ENCODE data around the gene GON4L. TPM values are rescaled to one million over a fixed set of nuclear protein-coding genes. Genes with fewer than 3 reads are reported as not detected.

Gene GON4L
- total and polyA plus RNA-seq, 2 donors from 2014 or later = 14.2 to 62.1 TPM

- TF ChIP-seq CTCF (IDR thresholded peaks at IDR 0.05; ENCODE audit: borderline replicate concordance, extremely low read depth, insufficient read depth) = no peak
Measured at GRCh38 chr1:155850345-155850744, 6.7 kb downstream of the GON4L start.

GRCh38 chr1:155847823-155848529 is 9.0 kb downstream of the GON4L start:
- Histone ChIP-seq H3K36me3 (ENCODE audit: control insufficient read depth in 2 of 3, insufficient read depth in 3 of 3, low read length in 3 of 3) (peaks cover under 1 to 9% (median 8%) of the 10 kb centered on the region in 3 donors), H3K9me3 (ENCODE audit: control insufficient read depth in 2 of 3, insufficient read depth in 1 of 3, low read length in 3 of 3) (no peaks in the 10 kb centered on the region), H3K4me1 (ENCODE audit: control insufficient read depth in 2 of 3, insufficient read depth in 2 of 3, low read depth in 1 of 3, low read length in 3 of 3) (peaks cover 0 to 4% (median 0%) of the 10 kb centered on the region in 3 donors), H3K4me3 (ENCODE audit: low read length in 3 of 3) (no peak overlapping the region), H3K27me3 (ENCODE audit: control insufficient read depth, insufficient read depth, low read length) (no peaks in the 10 kb centered on the region), H3K9ac (ENCODE audit: low read length in 3 of 3) (no peak overlapping the region), H3K27ac (ENCODE audit: low read depth in 2 of 2, low read length in 2 of 2) (no peak overlapping the region)
- no peak for TF ChIP-seq CTCF (IDR thresholded peaks at IDR 0.05; ENCODE audit: borderline replicate concordance, extremely low read depth, insufficient read depth)
- FAIRE-seq (no peak), DNase-seq (no peak)
- intact Hi-C loops (cut with DNase I) = no loop called here

More at GRCh38 chr1:155850345-155850744, 6.7 kb downstream of the GON4L start:
- Histone ChIP-seq H3K4me1 (ENCODE audit: control insufficient read depth in 2 of 3, insufficient read depth in 2 of 3, low read depth in 1 of 3, low read length in 3 of 3) (no peaks in the 10 kb centered on the region), H3K27ac (ENCODE audit: low read depth in 2 of 2, low read length in 2 of 2) (no peak overlapping the region), H3K4me3 (ENCODE audit: low read length in 3 of 3) (no peak overlapping the region), H3K9me3 (ENCODE audit: control insufficient read depth in 2 of 3, insufficient read depth in 1 of 3, low read length in 3 of 3) (no peaks in the 10 kb centered on the region), H3K36me3 (ENCODE audit: control insufficient read depth in 2 of 3, insufficient read depth in 3 of 3, low read length in 3 of 3) (peaks cover 5 to 23% (median 21%) of the 10 kb centered on the region in 3 donors), H3K27me3 (ENCODE audit: control insufficient read depth, insufficient read depth, low read length) (no peaks in the 10 kb centered on the region), H3K9ac (ENCODE audit: low read length in 3 of 3) (no peak overlapping the region)
- intact Hi-C loops (cut with DNase I) = no loop called here
- FAIRE-seq (no peak), DNase-seq (no peak)

- Histone ChIP-seq H3K4me1 (ENCODE audit: control insufficient read depth in 2 of 3, insufficient read depth in 2 of 3, low read depth in 1 of 3, low read length in 3 of 3) (peaks cover 0 to 4% (median 0%) of the 10 kb centered on the region in 3 donors), H3K27me3 (ENCODE audit: control insufficient read depth, insufficient read depth, low read length) (no peaks in the 10 kb centered on the region), H3K9ac (ENCODE audit: low read length in 3 of 3) (no peak overlapping the region), H3K36me3 (ENCODE audit: control insufficient read depth in 2 of 3, insufficient read depth in 3 of 3, low read length in 3 of 3) (peaks cover 0 to 8% (median 5%) of the 10 kb centered on the region in 3 donors), H3K27ac (ENCODE audit: low read depth in 2 of 2, low read length in 2 of 2) (no peak overlapping the region), H3K9me3 (ENCODE audit: control insufficient read depth in 2 of 3, insufficient read depth in 1 of 3, low read length in 3 of 3) (no peaks in the 10 kb centered on the region), H3K4me3 (ENCODE audit: low read length in 3 of 3) (no peak overlapping the region)
- intact Hi-C loops (cut with DNase I) = no loop called here
- DNase-seq = no peak
- no peak for TF ChIP-seq CTCF (IDR thresholded peaks at IDR 0.05; ENCODE audit: borderline replicate concordance, extremely low read depth, insufficient read depth)
- FAIRE-seq = no peak
Measured at GRCh38 chr1:155844860-155845421, 12.1 kb downstream of the GON4L start.

Measured in kidney (tissue), 14 donors.